A549 (cell line): ENCODE data around the gene ACACA. TPM values are rescaled to one million over a fixed set of nuclear protein-coding genes. Genes with fewer than 3 reads are reported as not detected.

Experiments
- ATAC-seq, 2 experiments: fragments of 200-7000 bp in 1 of 2; fragments of >200 bp in 1 of 2; cut with Nextera tagmentation in 1 of 2; cut with Tn5 transposase in 1 of 2; 3 replicates each; pipeline versions ENCODE4 v1.8.0 to v1.9.1; 2018 to 2020; ENCODE audit warnings: mild to moderate bottlenecking in 1 of 2, moderate library complexity in 1 of 2
- CTCF ChIA-PET: fragments of 300-600 bp; sonication (Branson Sonifier 250); formaldehyde crosslinking; extraction: SDS; loops from one replicate; lab custom pipeline; 2021; ENCODE audit warnings: antibody characterized with exemption, inconsistent platforms; lab: Yijun Ruan, JAX
- POLR2A ChIA-PET: fragments of 350-600 bp; formaldehyde crosslinking; extraction: SDS; loops from one replicate; lab custom pipeline; 2021; ENCODE audit warnings: antibody characterized with exemption, inconsistent platforms; lab: Yijun Ruan, JAX
- DNase-seq, 2 experiments: peaks; one replicate each; pipeline versions ENCODE4 v3.0.0 to v3.0.0-alpha.2; 2011 to 2016; ENCODE audit warnings: low read depth in 1 of 2, low spot score in 1 of 2
- FAIRE-seq: peaks from 2 replicates; lab custom pipeline; 2011; peaks lifted over from hg19 to GRCh38; lab: Jason Lieb, UNC
- H3K27ac ChIP-seq, 2 experiments: fragments of >200 bp; sonication (Bioruptor Twin); formaldehyde crosslinking; 3 replicates each; pipeline ENCODE4 v1.5.1; 2016 to 2017
- H3K4me1 ChIP-seq: fragments of >200 bp; sonication (Bioruptor Twin); formaldehyde crosslinking; 3 replicates; pipeline ENCODE4 v1.6.1; 2016
- H3K4me2 ChIP-seq: fragments of >200 bp; sonication (Bioruptor Twin); formaldehyde crosslinking; 3 replicates; pipeline ENCODE4 v1.6.1; 2016
- H3K4me3 ChIP-seq: fragments of >200 bp; sonication (Bioruptor Twin); formaldehyde crosslinking; 3 replicates; pipeline ENCODE4 v1.5.1; 2016
- H3K9me3 ChIP-seq: fragments of >200 bp; sonication (Bioruptor Twin); formaldehyde crosslinking; 3 replicates; pipeline ENCODE4 v1.6.1; 2016
- BHLHE40 ChIP-seq: IDR thresholded peaks from 2 replicates; pipeline ENCODE4 v1.6.1; 2012; ENCODE audit warnings: low read depth, low read length, inconsistent platforms
- CBX2 ChIP-seq: fragments of 200-600 bp; sonication (generic); IDR thresholded peaks from 2 replicates; pipeline ENCODE4 v1.6.1; 2016; ENCODE audit warnings: low read depth, mild to moderate bottlenecking, borderline replicate concordance
- CHD4 ChIP-seq: fragments of 200-600 bp; sonication (generic); IDR thresholded peaks from 2 replicates; pipeline ENCODE4 v1.6.1; 2016; ENCODE audit warnings: antibody characterized with exemption, mild to moderate bottlenecking, borderline replicate concordance
- CTCF ChIP-seq: fragments of >200 bp; sonication (Bioruptor Twin); formaldehyde crosslinking; IDR thresholded peaks from 3 replicates; pipeline ENCODE4 v1.5.1; 2016
- ELK1 ChIP-seq: fragments of 150-350 bp; IDR thresholded peaks from 2 replicates; pipeline ENCODE4 v1.6.1; 2014; ENCODE audit warnings: low read depth, mild to moderate bottlenecking, low read length
- ESRRA ChIP-seq: fragments of 150-350 bp; IDR thresholded peaks from 2 replicates; pipeline ENCODE4 v1.6.1; 2014; ENCODE audit warnings: mild to moderate bottlenecking, low read length, borderline replicate concordance
- FOSL2 ChIP-seq, 2 experiments: fragments of 450-650 bp in 1 of 2; fragments of >200 bp in 1 of 2; sonication (Bioruptor Twin) in 1 of 2; formaldehyde crosslinking; IDR thresholded peaks; 2 replicates each; pipeline versions ENCODE4 v1.5.0 to v1.6.1; 2016 to 2020; ENCODE audit warnings: mild to moderate bottlenecking in 1 of 2, moderate library complexity in 1 of 2
- FOXS1 ChIP-seq: fragments of 250-450 bp; sonication (Bioruptor Pico); IDR thresholded peaks from 2 replicates; pipeline ENCODE4 v1.5.0; 2020; ENCODE audit warnings: mild to moderate bottlenecking, moderate library complexity
- HOXB5 ChIP-seq: fragments of 250-450 bp; sonication (Bioruptor Pico); IDR thresholded peaks from 2 replicates; pipeline ENCODE4 v1.5.0; 2020; ENCODE audit warnings: mild to moderate bottlenecking, moderate library complexity
- KDM5A ChIP-seq: fragments of 200-600 bp; sonication (generic); IDR thresholded peaks from 2 replicates; pipeline ENCODE4 v1.6.1; 2016; ENCODE audit warnings: antibody characterized with exemption, mild to moderate bottlenecking
- MAX ChIP-seq: IDR thresholded peaks from 2 replicates; pipeline ENCODE4 v1.6.1; 2012
- RAD21 ChIP-seq, 2 experiments: fragments of >200 bp in 1 of 2; sonication (Bioruptor Twin) in 1 of 2; formaldehyde crosslinking in 1 of 2; IDR thresholded peaks in 1 of 2; conservative IDR thresholded peaks in 1 of 2; 2 replicates in 1 of 2; 3 replicates in 1 of 2; pipeline ENCODE4 v1.6.1; 2012 to 2018; ENCODE audit warnings: inconsistent platforms in 1 of 2
- RARB ChIP-seq: fragments of 250-450 bp; sonication (Bioruptor Pico); IDR thresholded peaks from 2 replicates; pipeline ENCODE4 v1.8.0; 2021; ENCODE audit warnings: mild to moderate bottlenecking, moderate library complexity
- RNF2 ChIP-seq: fragments of 200-600 bp; sonication (generic); IDR thresholded peaks from 2 replicates; pipeline ENCODE4 v1.6.1; 2016; ENCODE audit warnings: low read depth, mild to moderate bottlenecking, antibody characterized with exemption, moderate library complexity, borderline replicate concordance
- SMC3 ChIP-seq: fragments of >200 bp; sonication (Bioruptor Twin); formaldehyde crosslinking; IDR thresholded peaks from 3 replicates; pipeline ENCODE4 v1.6.1; 2018; ENCODE audit warnings: inconsistent platforms
- USF2 ChIP-seq: fragments of 450-650 bp; IDR thresholded peaks from 2 replicates; pipeline ENCODE4 v1.6.1; 2014; ENCODE audit warnings: antibody characterized with exemption
- ZFP36 ChIP-seq: fragments of 450-650 bp; IDR thresholded peaks from 2 replicates; pipeline ENCODE4 v1.6.1; 2014; ENCODE audit warnings: borderline replicate concordance; ENCODE audit not compliant: partially characterized antibody
- WGBS: methylation state at CpG from one replicate; pipeline ENCODE4 v1.1.6; 2017; ENCODE audit errors: missing lambda C conversion rate; 5-methylcytosine and 5-hydroxymethylcytosine counted together
- polyA plus RNA-seq, 4 experiments: library from polyadenylated mRNA; depleted of rRNA in 3 of 4; stranded (reverse); fragments of >200 nt; fragmentation: RNase III in 1 of 4; extraction: RNeasy Plus Mini Kit Qiagen cat#74134 plus additional on column Dnase treatment in 1 of 4; gene quantifications; 2 replicates in 3 of 4; 3 replicates in 1 of 4; pipeline ENCODE4 v1.2.3, GENCODE V29; 2011 to 2017
- TF ChIP-seq, protein P1 (sequence below): IDR thresholded peaks from 2 replicates; pipeline ENCODE4 v1.6.1; 2012

Gene ACACA
- polyA plus RNA-seq, 2 of the 4 experiments (the other 2 are of a cell fraction): 51.8 to 112 TPM

- DNase-seq: peak; percentile 82 to 91
- CTCF ChIA-PET: interaction anchor here (0.5 to 8.4 kb wide), 109 partner anchors 9 to 940 kb away, joined by 3 to 204 read pairs (median 4); partner anchors contain the start of genes ACACA, HNF1B, SYNRG and TADA2A
- H3K27ac ChIP-seq: peak overlapping the region in 1 of 2 experiments; percentile 54; a peak in 3 of 6 replicates
- 6% methylated on average over 4 of the region's 4 CpGs for WGBS
- peak; percentile 98 to 99 for ATAC-seq
- TF ChIP-seq ESRRA: no peak
- peak; percentile 100 for TF ChIP-seq CTCF
- TF ChIP-seq RARB (CRISPR knock-in tag): no peak
- peak; percentile 99 to 100 for TF ChIP-seq RAD21 (conservative IDR thresholded peaks at IDR 0.05 in 1 of 2, IDR thresholded peaks at IDR 0.05 in 1 of 2)
- TF ChIP-seq SMC3: peak; percentile 97
- TF ChIP-seq FOSL2 (IDR thresholded peaks at IDR 0.05): no peak
- TF ChIP-seq FOSL2 (CRISPR knock-in tag; IDR thresholded peaks at IDR 0.05): peak; percentile 16; the same call in 1 of the 2 replicates
- TF ChIP-seq HOXB5 (CRISPR knock-in tag): no peak
- TF ChIP-seq MAX: peak; percentile 48; the same call in 1 of the 2 replicates
- POLR2A ChIA-PET: interaction anchor here (0.6 to 1.8 kb wide), 5 partner anchors 12 to 155 kb away, joined by 3 to 17 read pairs (median 3); partner anchors contain the start of genes ACACA and TADA2A
- H3K9me3 ChIP-seq: no peaks in the 10 kb centered on the region
- no peak for FAIRE-seq
- no peak overlapping the region for H3K4me3 ChIP-seq
- peaks cover 2% of the 10 kb centered on the region; the same call in 1 of the 3 replicates for H3K4me1 ChIP-seq
- no peak overlapping the region for H3K4me2 ChIP-seq
These were observed 33.0 kb downstream of the ACACA start for GRCh38 chr17:37373530-37374159.

GRCh38 chr17:37368577-37368976 lies 38.1 kb downstream of the ACACA start:
- FAIRE-seq: no peak
- H3K4me1 ChIP-seq: peaks cover 10% of the 10 kb centered on the region; the same call in 2 of the 3 replicates
- CTCF ChIA-PET: interaction anchor here (0.7 to 1.8 kb wide), 4 partner anchors 10 to 69 kb away, joined by 3 to 6 read pairs (median 4); no protein-coding TSS in a partner anchor
- no peak for TF ChIP-seq ELK1
- no peak for TF ChIP-seq RNF2
- no peak for TF ChIP-seq CHD4
- no peak for TF ChIP-seq FOSL2 (IDR thresholded peaks at IDR 0.05)
- no peak for TF ChIP-seq FOSL2 (CRISPR knock-in tag; IDR thresholded peaks at IDR 0.05)
- no peak for TF ChIP-seq CBX2
- TF ChIP-seq SMC3: no peak
- no peak for TF ChIP-seq HOXB5 (CRISPR knock-in tag)
- TF ChIP-seq BHLHE40: no peak
- no peak for TF ChIP-seq ESRRA
- no peak for TF ChIP-seq ZFP36
- TF ChIP-seq FOXS1 (CRISPR knock-in tag): no peak
- TF ChIP-seq, protein P1, sequence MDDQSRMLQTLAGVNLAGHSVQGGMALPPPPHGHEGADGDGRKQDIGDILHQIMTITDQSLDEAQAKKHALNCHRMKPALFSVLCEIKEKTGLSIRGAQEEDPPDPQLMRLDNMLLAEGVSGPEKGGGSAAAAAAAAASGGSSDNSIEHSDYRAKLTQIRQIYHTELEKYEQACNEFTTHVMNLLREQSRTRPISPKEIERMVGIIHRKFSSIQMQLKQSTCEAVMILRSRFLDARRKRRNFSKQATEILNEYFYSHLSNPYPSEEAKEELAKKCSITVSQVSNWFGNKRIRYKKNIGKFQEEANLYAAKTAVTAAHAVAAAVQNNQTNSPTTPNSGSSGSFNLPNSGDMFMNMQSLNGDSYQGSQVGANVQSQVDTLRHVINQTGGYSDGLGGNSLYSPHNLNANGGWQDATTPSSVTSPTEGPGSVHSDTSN: no peak
- TF ChIP-seq KDM5A: no peak
- no peak for TF ChIP-seq USF2
- TF ChIP-seq, all 56 proteins: peak for 0
- POLR2A ChIA-PET: interaction anchor here (2.4 kb wide), 1 partner anchor 10 kb away, joined by 14 read pairs; no protein-coding TSS in a partner anchor
- H3K27ac ChIP-seq: peak overlapping the region in 1 of 2 experiments; percentile 25; a peak in 2 of 6 replicates
- 82% methylated on average over 3 of the region's 3 CpGs for WGBS
- H3K4me2 ChIP-seq: no peak overlapping the region
- DNase-seq (no peak), ATAC-seq (no peak)
- no peak overlapping the region for H3K4me3 ChIP-seq
- no peaks in the 10 kb centered on the region for H3K9me3 ChIP-seq
